GM12891 (cell line): ENCODE results near the gene SCARB2.

ENCODE experiments used
- PAX5 ChIP-seq: IDR thresholded peaks from 2 replicates; pipeline ENCODE4 v1.6.1; 2011; ENCODE audit warnings: low read length, moderate library complexity, mild to moderate bottlenecking; ENCODE audit not compliant: insufficient read depth, severe bottlenecking
- POLR2A ChIP-seq: IDR thresholded peaks from 2 replicates; pipeline ENCODE4 v1.6.1; 2011; ENCODE audit warnings: low read depth, low read length, control low read depth
- POLR2AphosphoS5 ChIP-seq: IDR thresholded peaks from 2 replicates; pipeline ENCODE4 v1.6.1; 2011; ENCODE audit warnings: low read depth, low read length, control low read depth
- POU2F2 ChIP-seq: IDR thresholded peaks from 2 replicates; pipeline ENCODE4 v1.6.1; 2011; ENCODE audit warnings: low read depth, mild to moderate bottlenecking, control low read depth, low read length, moderate library complexity
- SPI1 ChIP-seq: IDR thresholded peaks from 2 replicates; pipeline ENCODE4 v1.6.1; 2011; ENCODE audit warnings: low read depth, low read length, control low read depth
- TAF1 ChIP-seq: IDR thresholded peaks from 2 replicates; pipeline ENCODE4 v1.6.1; 2011; ENCODE audit warnings: low read depth, low read length, control low read depth

- TF ChIP-seq POLR2A (no peak), POLR2AphosphoS5 (no peak), TAF1 (no peak), POU2F2 (no peak), SPI1 (no peak), PAX5 (no peak)
Observed at GRCh38 chr4:76141241-76141640, 72.4 kb downstream of the SCARB2 start.
